Left lobe of liver (tissue), 2 donors: ENCODE results near the gene STK31. TPM values are rescaled to one million over a fixed set of nuclear protein-coding genes. Genes with fewer than 3 reads are reported as not detected.
"Not testable (repeated sequence)": the region's sequence is repeated elsewhere in the genome, so short reads cannot be mapped to it uniquely, and the experiment has no call there.

ENCODE experiments used
- ATAC-seq: fragments of 200-7000 bp; cut with Tn5 transposase; one replicate; pipeline ENCODE4 v1.9.1; 2020; ENCODE audit warnings: mild to moderate bottlenecking, moderate library complexity
- DNase-seq: peaks from one replicate; pipeline ENCODE4 v3.0.0-alpha.2; 2020; ENCODE audit warnings: low spot score
- total RNA-seq: library from RNA; stranded (reverse); gene quantifications from one replicate; pipeline ENCODE4 v1.2.1, GENCODE V29; 2021
- donor health status: DM: no; HTN: no; CAD: no; lungs with moderate emphysema.
- donor health status: DM: no; HTN: yes; CAD: no.

Gene STK31
- total RNA-seq, 1 donor from 2014 or later: 0.20 TPM

GRCh38 chr7:23712368-23713284 lies 2.6 kb downstream of the STK31 start:
- peak; percentile 88 for ATAC-seq
- no peak for DNase-seq

GRCh38 chr7:23713285-23714149 lies 3.5 kb downstream of the STK31 start:
- ATAC-seq (no peak), DNase-seq (no peak)

GRCh38 chr7:23714150-23714464 lies 4.1 kb downstream of the STK31 start:
- ATAC-seq: no peak
- no peak for DNase-seq

- DNase-seq (no peak), ATAC-seq (no peak)
These were observed 4.6 kb downstream of the STK31 start for GRCh38 chr7:23714579-23714978.

DNA sequence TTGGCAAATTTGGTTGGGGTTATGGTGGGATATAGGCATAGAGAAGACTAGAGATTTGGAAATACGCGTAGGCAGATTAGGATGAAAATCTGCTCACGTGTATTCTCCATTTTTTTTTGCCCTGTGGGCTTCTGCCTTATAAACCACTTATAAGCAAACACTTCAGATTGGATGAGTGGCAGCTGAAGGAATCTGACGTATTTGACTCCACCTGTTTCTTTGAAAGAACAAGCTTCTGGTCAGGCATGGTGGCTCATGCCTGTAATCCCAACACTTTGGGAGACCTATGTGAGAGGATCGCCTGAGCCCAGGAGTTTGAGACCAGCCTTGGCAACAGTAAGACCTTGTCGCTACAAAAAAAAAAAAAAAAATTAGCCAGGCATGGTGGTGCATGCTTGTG lies 5.1 kb downstream of the STK31 start:
- DNase-seq: no peak
- no peak for ATAC-seq

DNA sequence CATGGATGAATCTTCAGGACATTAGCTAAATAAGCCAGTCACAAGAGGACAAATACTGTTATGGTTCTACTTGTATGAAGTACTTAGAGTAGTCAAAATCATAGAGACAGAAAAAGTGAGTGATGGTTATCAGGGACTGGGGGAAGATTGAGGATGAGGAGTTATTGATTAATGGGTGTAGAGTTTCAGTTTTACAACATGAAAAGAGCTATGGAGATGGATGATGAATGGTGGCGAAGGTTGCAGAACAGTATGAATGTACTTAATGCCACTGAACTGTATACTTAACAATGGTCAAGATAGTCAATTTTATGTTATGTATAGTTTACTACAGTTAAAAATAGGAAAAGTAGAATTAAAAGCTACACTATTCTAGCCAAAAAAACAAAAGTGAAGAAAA lies 7.8 kb downstream of the STK31 start:
- DNase-seq (no peak), ATAC-seq (no peak)

DNA sequence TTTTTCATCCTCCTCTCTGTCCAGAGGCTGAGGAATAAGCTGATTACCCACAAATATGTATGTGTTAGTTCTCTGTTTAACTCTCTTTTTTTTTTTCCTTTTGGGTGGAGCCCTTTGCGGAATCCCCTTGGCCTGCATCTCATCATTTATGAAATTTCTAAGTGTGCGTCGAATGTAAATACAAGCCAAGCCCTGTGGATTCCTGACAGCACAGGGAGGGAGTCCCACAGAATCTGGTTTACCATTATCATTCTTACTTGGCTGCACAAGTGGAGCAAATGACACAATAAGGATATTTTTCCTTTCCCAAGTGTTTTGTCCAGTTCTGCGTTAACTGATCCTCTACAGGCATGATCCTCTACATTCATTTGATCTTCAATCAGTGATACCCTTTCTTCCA lies 11.4 kb downstream of the STK31 start:
- ATAC-seq (no peak), DNase-seq (no peak)

DNA sequence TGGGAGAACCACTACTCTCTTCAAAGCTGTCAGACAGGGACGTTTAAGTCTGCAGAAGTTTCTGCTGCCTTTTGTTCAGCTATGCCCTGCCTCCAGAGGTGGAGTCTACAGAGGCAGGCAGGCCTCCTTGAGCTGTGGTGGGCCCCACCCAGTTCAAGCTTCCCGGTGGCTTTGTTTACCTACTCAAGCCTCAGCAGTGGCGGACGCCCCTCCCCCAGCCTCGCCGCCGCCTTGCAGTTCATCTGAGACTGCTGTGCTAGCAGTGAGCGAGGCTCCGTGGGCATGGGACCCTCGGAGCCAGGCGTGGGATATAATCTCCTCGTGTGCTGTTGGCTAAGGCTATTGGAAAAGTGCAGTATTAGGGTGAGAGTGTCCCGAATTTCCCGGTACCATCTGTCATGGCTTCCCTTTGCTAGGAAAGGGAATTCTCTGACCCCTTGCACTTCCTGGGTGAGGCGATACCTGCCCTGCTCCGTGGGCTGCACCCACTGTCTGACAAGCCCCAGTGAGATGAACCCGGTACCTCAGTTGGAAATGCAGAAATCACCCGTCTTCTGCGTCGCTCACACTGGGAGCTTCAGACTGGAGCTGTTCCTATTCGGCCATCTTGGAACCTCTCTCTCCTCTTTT lies 12.7 kb downstream of the STK31 start:
- not testable (repeated sequence) for DNase-seq, ATAC-seq

- not testable (repeated sequence) for DNase-seq, ATAC-seq
These were observed 14.1 kb downstream of the STK31 start for GRCh38 chr7:23724113-23724512.

GRCh38 chr7:23742051-23742450 lies 32.0 kb downstream of the STK31 start:
- no peak for ATAC-seq

DNA sequence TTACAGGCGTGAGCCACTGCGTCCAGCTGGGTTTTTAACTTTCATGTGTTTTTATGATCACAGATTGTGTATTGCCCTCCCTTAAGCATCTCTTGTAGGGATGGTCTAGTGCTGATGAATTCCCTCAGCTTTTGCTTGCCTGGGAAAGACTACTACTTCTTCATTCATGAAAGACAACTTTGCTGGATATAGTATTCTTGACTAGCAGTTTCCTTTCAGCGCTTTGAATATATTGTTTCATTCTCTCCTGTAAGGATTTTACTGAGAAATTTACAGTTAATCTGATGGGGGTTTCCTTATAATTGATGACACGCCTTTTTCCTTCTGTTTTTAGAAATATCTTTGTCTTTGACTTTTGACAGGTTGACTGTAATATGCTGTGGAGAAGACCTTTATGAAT lies 33.2 kb downstream of the STK31 start:
- DNase-seq (no peak), ATAC-seq (no peak)

More at GRCh38 chr7:23742051-23742450, 32.0 kb downstream of the STK31 start:
- no peak for DNase-seq

DNA sequence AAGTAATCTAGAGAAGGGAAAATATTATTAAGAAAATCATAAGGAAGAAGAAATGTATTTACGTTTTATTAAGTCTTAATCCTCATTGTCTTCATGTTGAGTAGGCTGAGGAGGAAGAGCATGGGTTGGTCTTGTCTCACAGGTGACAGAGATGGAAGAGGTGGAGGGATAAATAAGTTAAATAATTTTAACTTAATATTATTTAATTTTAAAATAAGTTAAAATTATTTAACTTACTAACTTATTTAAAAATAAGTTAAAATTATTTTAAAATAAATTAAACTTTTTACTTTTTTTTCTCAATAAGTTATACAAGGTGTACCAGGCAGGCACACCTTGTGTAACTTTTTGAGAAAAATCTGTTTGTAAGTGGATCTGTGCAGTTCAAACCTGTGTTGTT lies 36.6 kb downstream of the STK31 start:
- DNase-seq (no peak), ATAC-seq (no peak)

DNA sequence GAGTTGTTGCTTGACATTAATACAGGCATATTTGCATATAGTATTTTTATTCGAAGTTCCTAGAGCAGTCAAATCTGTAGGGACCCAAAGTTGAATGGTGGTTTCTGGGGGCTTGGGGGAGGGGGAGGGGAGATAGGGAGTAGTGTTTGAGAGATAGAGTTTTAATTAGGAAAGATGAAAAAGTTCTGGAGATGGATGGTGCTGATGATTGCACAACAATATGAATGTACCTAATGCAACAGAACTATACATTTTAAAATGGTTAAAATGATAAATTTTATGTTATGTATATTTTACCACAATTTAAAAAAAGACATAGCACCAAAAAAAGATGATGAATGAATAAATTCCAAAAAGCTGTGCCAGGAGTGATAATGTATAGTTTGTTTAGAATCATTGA lies 41.8 kb downstream of the STK31 start:
- DNase-seq: no peak
- no peak for ATAC-seq

DNA sequence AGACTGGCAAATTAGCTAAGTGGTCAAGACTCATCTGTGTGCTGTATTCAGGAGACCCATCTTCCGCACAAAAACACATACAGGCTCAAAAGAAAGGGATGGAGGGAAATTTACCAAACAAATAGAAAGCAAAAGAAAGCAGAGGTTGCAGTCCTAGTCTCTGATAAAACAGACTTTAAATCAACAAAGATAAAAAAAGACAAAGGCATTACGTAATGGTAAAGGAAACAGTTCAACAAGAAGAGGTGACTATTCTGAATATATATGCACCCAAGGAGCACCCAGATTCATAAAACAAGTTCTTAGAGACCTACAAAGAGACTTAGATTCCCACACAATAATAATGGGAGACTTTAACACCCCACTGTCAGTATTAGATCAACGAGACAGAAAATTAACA lies 48.8 kb downstream of the STK31 start:
- DNase-seq, ATAC-seq: not testable (repeated sequence)

- DNase-seq: no peak
- ATAC-seq: peak; percentile 95
These were observed 49.8 kb downstream of the STK31 start for GRCh38 chr7:23759671-23760391.

GRCh38 chr7:23765943-23766342 lies 55.9 kb downstream of the STK31 start:
- no peak for ATAC-seq
- no peak for DNase-seq

GRCh38 chr7:23767514-23767913 lies 57.5 kb downstream of the STK31 start:
- ATAC-seq: no peak
- DNase-seq: no peak

GRCh38 chr7:23768022-23768421 lies 58.0 kb downstream of the STK31 start:
- DNase-seq (no peak), ATAC-seq (no peak)

DNA sequence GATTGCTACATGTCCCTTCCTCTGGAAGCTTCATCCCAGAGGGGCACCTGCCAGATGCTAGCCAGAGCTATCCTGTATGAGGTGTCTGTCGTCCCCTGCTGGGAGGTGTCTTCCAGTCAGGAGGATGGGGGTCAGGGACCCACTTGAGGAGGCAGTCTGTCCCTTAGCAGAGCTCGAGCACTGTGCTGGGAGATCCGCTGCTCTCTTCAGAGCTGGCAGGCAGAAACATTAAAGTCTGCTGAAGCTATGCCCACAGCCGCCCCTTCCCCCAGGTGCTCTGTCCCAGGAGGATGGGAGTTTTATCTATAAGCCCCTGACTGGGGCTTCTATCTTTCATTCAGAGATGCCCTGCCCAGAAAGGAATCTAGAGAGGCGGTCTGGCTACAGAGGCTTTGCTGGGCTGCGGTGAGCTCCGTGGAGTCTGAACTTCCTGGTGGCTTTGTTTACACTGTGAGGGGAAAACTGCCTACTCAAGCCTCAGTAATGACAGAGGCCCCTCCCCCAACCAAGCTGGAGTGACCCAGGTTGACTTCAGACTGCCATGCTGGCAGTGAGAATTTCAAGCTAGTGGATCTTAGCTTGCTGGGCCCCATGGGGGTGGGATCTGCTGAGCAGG lies 69.3 kb downstream of the STK31 start:
- DNase-seq, ATAC-seq: not testable (repeated sequence)

DNA sequence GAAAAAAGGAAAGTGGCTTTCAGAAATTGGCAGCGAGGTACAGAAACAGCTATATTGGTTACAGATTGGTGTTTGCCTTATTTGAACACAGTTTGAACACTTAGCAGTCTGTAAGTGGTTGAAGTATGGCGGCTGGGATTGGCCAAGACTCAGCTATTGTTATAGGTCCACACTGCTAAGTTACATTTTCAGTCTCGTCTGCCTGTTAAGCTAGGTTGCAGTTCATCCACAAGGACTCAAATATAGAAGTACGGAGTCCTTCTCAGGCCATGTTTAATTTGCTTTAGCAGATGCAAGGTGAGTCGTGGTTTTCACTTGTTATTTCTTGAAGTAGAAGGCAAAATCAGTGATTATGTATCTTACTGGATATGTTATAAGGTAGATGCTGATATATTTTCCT lies 73.1 kb downstream of the STK31 start:
- ATAC-seq: no peak
- DNase-seq: no peak
